PC-3 (cell line): Measurements from ENCODE around the gene LMO1. TPM values are rescaled to one million over a fixed set of nuclear protein-coding genes. Genes with fewer than 3 reads are reported as not detected.

Experiments used
- ATAC-seq: fragments of 200-7000 bp; cut with Tn5 transposase; 2 replicates; pipeline ENCODE4 v1.9.1; 2020; ENCODE audit warnings: mild to moderate bottlenecking, moderate library complexity
- BruUV-seq: library from RNA; stranded (reverse); fragments of 400-500 nt; replicated peaks from 2 replicates; lab custom pipeline; 2021; lab: Mats Ljungman, UMichigan
- CTCF ChIA-PET: fragments of 300-600 bp; sonication (Branson Sonifier 250); formaldehyde crosslinking; loops from one replicate; lab custom pipeline; 2022; ENCODE audit warnings: antibody characterized with exemption; lab: Charles Lee
- POLR2A ChIA-PET: fragments of 300-600 bp; sonication (Branson Sonifier 250); formaldehyde crosslinking; loops from one replicate; lab custom pipeline; 2022; ENCODE audit warnings: antibody characterized with exemption; ENCODE audit not compliant: unreplicated experiment; lab: Charles Lee
- DNase-seq: peaks from one replicate; pipeline ENCODE4 v3.0.0-alpha.2; 2015
- H2AFZ ChIP-seq: fragments of 300-600 bp; sonication (generic); 2 replicates; pipeline ENCODE4 v1.6.0; 2016; ENCODE audit warnings: antibody characterized with exemption, low read length
- H3F3A ChIP-seq: fragments of 300-600 bp; sonication (generic); one replicate; pipeline ENCODE4 v1.6.0; 2017; ENCODE audit warnings: antibody characterized with exemption, low read length, control low read depth, mild to moderate bottlenecking; ENCODE audit not compliant: unreplicated experiment
- H3K27ac ChIP-seq: fragments of 300-600 bp; sonication (generic); 2 replicates; pipeline ENCODE4 v1.5.1; 2016; ENCODE audit warnings: mild to moderate bottlenecking, low read length
- H3K27me3 ChIP-seq: fragments of 300-600 bp; sonication (generic); 2 replicates; pipeline ENCODE4 v1.6.1; 2016; ENCODE audit warnings: low read length, mixed read lengths
- H3K36me3 ChIP-seq: fragments of 300-600 bp; sonication (generic); 2 replicates; pipeline ENCODE4 v1.6.1; 2016; ENCODE audit warnings: low read depth, mixed run types, low read length, mixed read lengths
- H3K4me1 ChIP-seq: fragments of 300-600 bp; sonication (generic); 2 replicates; pipeline ENCODE4 v1.5.1; 2016; ENCODE audit warnings: low read length; ENCODE audit not compliant: insufficient read depth
- H3K4me2 ChIP-seq: fragments of 300-600 bp; sonication (generic); 2 replicates; pipeline ENCODE4 v1.6.0; 2016; ENCODE audit warnings: low read length
- H3K4me3 ChIP-seq: fragments of 300-600 bp; sonication (generic); 2 replicates; pipeline ENCODE4 v1.5.1; 2016; ENCODE audit warnings: mild to moderate bottlenecking, low read length, mixed read lengths
- H3K79me2 ChIP-seq: fragments of 300-600 bp; sonication (generic); 2 replicates; pipeline ENCODE4 v1.6.1; 2017; ENCODE audit warnings: low read length, mixed read lengths
- H3K9ac ChIP-seq: fragments of 300-600 bp; sonication (generic); 2 replicates; pipeline ENCODE4 v1.6.0; 2016; ENCODE audit warnings: mild to moderate bottlenecking, low read length
- H3K9me2 ChIP-seq: fragments of 300-600 bp; sonication (generic); replicated peaks from 2 replicates; pipeline ENCODE4 v1.6.1; 2016; ENCODE audit warnings: mixed run types, low read length, mixed read lengths
- H3K9me3 ChIP-seq: fragments of 300-600 bp; sonication (generic); 2 replicates; pipeline ENCODE4 v1.6.1; 2016; ENCODE audit warnings: low read length, mixed read lengths
- H4K20me1 ChIP-seq: fragments of 300-600 bp; sonication (generic); 2 replicates; pipeline ENCODE4 v1.6.1; 2016; ENCODE audit warnings: low read length, mixed read lengths
- EZH2 ChIP-seq: fragments of 300-600 bp; sonication (generic); IDR thresholded peaks from one replicate; pipeline ENCODE4 v1.6.1; 2017; ENCODE audit warnings: antibody characterized with exemption, mild to moderate bottlenecking, low read length; ENCODE audit not compliant: unreplicated experiment
- EZH2phosphoT487 ChIP-seq: fragments of 300-600 bp; sonication (generic); IDR thresholded peaks from 2 replicates; pipeline ENCODE4 v1.6.1; 2018; ENCODE audit warnings: mild to moderate bottlenecking, antibody characterized with exemption, low read length, borderline replicate concordance
- intact Hi-C: fragments of 100-400 bp; cut with micrococcal nuclease; formaldehyde crosslinking; loops from 2 replicates; pipeline ENCODE4 v1.9.0; 2023
- total RNA-seq: library from RNA; depleted of rRNA; stranded (reverse); fragments of >200 nt; gene quantifications from 2 replicates; pipeline ENCODE4 v1.2.3, GENCODE V29; 2014
- TF ChIP-seq, protein P1 (sequence below): fragments of 300-600 bp; sonication (generic); conservative IDR thresholded peaks from 2 replicates; pipeline ENCODE4 v1.5.1; 2017; ENCODE audit warnings: antibody characterized with exemption, low read depth, mild to moderate bottlenecking, low read length

LMO1 gene
- total RNA-seq, 1 experiment from 2014 or later: 0.15 TPM

DNA sequence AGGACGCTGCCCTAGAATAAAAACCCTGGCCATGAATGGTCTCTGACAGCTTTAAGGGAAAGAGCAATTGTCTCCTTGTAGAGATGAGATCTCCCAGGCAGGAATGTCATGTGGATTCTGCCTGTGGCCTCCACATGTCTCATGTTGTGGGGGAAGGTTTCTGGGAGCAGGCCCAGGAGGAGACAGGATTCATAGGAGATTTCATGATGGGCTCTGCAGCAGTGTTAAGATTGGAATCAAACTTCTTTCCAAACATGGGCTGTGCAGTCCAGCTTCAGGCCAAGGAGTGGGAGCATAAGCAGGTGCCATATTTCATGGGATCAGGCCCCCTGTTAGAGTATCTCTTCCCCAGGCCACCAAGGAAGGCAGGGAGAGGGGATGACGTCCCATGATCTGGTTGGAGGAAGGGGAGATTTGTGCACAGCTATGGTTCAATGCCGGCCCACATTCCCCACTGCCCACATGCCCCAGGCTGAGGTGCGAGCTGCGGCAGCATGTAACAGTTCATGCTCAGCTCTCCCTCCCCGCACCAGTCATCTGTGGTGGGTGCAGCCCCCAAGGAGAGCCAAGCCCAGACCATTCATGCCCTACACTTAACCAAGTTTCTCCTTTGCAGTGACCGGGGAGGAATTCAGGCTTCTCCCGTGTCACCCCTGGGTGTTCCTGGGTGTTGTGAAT lies 42.5 kb downstream of the LMO1 start:
- BruUV-seq: no TSS peak
- DNase-seq: no peak
- ATAC-seq: no peak
- Histone ChIP-seq H3K27me3 (peaks cover 8% of the 10 kb centered on the region; the same call in 1 of the 2 replicates), H3K36me3 (no peaks in the 10 kb centered on the region), H2AFZ (no peak overlapping the region), H3K4me3 (no peak overlapping the region), H4K20me1 (no peaks in the 10 kb centered on the region), H3K9me2 (no peaks in the 10 kb centered on the region), H3K9me3 (no peaks in the 10 kb centered on the region), H3F3A (no peaks in the 10 kb centered on the region), H3K9ac (no peak overlapping the region), H3K79me2 (no peaks in the 10 kb centered on the region), H3K4me1 (no peaks in the 10 kb centered on the region), H3K4me2 (no peak overlapping the region), H3K27ac (no peak overlapping the region)
- POLR2A ChIA-PET: interaction anchor here (0.6 kb wide), 1 partner anchor 344 kb away, joined by 3 read pairs; no protein-coding TSS in a partner anchor
- CTCF ChIA-PET: no interaction called here
- TF ChIP-seq EZH2phosphoT487: no peak
- no peak for TF ChIP-seq EZH2
- TF ChIP-seq, protein P1, sequence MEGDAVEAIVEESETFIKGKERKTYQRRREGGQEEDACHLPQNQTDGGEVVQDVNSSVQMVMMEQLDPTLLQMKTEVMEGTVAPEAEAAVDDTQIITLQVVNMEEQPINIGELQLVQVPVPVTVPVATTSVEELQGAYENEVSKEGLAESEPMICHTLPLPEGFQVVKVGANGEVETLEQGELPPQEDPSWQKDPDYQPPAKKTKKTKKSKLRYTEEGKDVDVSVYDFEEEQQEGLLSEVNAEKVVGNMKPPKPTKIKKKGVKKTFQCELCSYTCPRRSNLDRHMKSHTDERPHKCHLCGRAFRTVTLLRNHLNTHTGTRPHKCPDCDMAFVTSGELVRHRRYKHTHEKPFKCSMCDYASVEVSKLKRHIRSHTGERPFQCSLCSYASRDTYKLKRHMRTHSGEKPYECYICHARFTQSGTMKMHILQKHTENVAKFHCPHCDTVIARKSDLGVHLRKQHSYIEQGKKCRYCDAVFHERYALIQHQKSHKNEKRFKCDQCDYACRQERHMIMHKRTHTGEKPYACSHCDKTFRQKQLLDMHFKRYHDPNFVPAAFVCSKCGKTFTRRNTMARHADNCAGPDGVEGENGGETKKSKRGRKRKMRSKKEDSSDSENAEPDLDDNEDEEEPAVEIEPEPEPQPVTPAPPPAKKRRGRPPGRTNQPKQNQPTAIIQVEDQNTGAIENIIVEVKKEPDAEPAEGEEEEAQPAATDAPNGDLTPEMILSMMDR: no peak
- intact Hi-C loops: no loop called here

DNA sequence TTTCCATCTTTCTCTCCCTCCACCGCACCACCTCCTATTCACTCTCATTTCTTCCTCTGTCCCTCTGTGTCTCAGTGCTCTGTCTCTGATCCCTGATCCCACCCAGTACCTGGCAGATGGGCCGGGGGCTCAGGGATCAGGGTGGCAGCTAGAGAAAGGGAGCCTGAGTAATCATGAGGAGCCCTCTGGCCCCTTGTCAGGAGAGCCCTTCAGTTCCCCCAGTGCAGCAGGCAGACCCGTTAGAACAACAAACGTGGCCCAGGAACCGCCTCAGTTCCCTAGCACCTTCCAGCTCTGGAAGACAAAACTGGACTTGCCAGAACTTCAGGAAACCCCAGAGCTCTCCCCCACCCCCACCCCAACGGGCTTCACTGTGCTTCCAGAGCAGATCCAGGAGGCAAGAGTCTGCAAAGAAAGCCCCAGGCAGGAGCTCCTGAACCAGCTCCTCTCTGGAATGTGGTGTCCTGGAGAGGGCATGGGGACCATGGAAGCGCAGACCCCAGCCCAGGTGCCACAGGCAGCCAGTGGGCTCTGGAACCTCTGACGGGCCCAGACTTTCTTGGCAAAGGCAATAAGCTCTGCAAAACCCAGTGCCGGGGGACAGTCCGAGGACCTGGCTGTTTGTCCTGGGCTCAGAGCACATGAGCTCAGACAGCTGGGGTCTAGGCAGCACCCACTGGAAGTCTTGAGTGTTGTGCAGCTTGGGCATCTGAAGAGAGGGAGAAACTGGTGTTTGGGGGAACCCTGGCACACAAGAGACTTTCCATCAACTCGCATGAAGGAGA lies 43.2 kb downstream of the LMO1 start:
- no peak overlapping the region for H3K4me2 ChIP-seq
- no TSS peak for BruUV-seq
- DNase-seq (no peak), ATAC-seq (no peak)
- no peaks in the 10 kb centered on the region for H4K20me1 ChIP-seq
- no peaks in the 10 kb centered on the region for H3K9me3 ChIP-seq
- no peaks in the 10 kb centered on the region for H3K9me2 ChIP-seq
- H2AFZ ChIP-seq: no peak overlapping the region
- H3K27ac ChIP-seq: no peak overlapping the region
- ChIA-PET POLR2A (interaction anchor here (0.6 kb wide), 1 partner anchor 345 kb away, joined by 3 read pairs; no protein-coding TSS in a partner anchor), CTCF (interaction anchor here (1.1 kb wide), 1 partner anchor 346 kb away, joined by 3 read pairs; no protein-coding TSS in a partner anchor)
- intact Hi-C loops: no loop called here
- no peak overlapping the region for H3K9ac ChIP-seq
- TF ChIP-seq EZH2phosphoT487 (no peak), EZH2 (no peak)
- TF ChIP-seq, protein P1: no peak
- no peaks in the 10 kb centered on the region for H3F3A ChIP-seq
- H3K36me3 ChIP-seq: no peaks in the 10 kb centered on the region
- H3K4me3 ChIP-seq: no peak overlapping the region
- H3K79me2 ChIP-seq: no peaks in the 10 kb centered on the region
- H3K4me1 ChIP-seq: no peaks in the 10 kb centered on the region
- peaks cover 8% of the 10 kb centered on the region; the same call in 1 of the 2 replicates for H3K27me3 ChIP-seq
